Suprapubic skin (tissue), 4 donors: ENCODE data around the gene RBM47.

Experiments
- CTCF ChIP-seq, 2 donors: fragments of 200-600 bp in 1 of 2; fragments of 450-650 bp in 1 of 2; sonication (generic) in 1 of 2; IDR thresholded peaks; one replicate each; pipeline ENCODE4 v1.5.1; 2016 to 2019; ENCODE audit warnings: antibody characterized with exemption in 2 of 2, mild to moderate bottlenecking in 1 of 2, moderate library complexity in 1 of 2
- EP300 ChIP-seq: sonication (generic); formaldehyde crosslinking; IDR thresholded peaks from one replicate; pipeline ENCODE4 v1.6.1; 2017; ENCODE audit warnings: antibody characterized with exemption
- POLR2AphosphoS5 ChIP-seq, 3 donors: sonication (generic); formaldehyde crosslinking; IDR thresholded peaks; one replicate each; pipeline ENCODE4 v1.6.1; 2017; ENCODE audit warnings: antibody characterized with exemption in 3 of 3

GRCh38 chr4:40587351-40587750 lies 42.3 kb downstream of the RBM47 start:
- TF ChIP-seq CTCF (IDR thresholded peaks at IDR 0.05) (no peak), POLR2AphosphoS5 (IDR thresholded peaks at IDR 0.05) (no peak), EP300 (no peak)
